Measurements from ENCODE around the gene TMEM41B.
"Not testable (repeated sequence)": the region's sequence is repeated elsewhere in the genome, so short reads cannot be mapped to it uniquely, and the experiment has no call there.

GRCh38 chr11:9258279-9258678 lies 56.1 kb downstream of the TMEM41B start:
- TF ChIP-seq CTCF, POLR2A (IDR thresholded peaks at IDR 0.05): not testable (repeated sequence)
